GM19468 (cell line): ENCODE results near the gene NDUFB10.

ENCODE experiments used
- ATAC-seq: cut with Tn5 transposase; IDR thresholded peaks from one replicate; pipeline ENCODE4 v1.9.1; 2021; ENCODE audit warnings: mild to moderate bottlenecking, moderate library complexity, moderate number of reproducible peaks; ENCODE audit not compliant: unreplicated experiment; ENCODE audit errors: extremely low read depth

NDUFB10 gene

DNA sequence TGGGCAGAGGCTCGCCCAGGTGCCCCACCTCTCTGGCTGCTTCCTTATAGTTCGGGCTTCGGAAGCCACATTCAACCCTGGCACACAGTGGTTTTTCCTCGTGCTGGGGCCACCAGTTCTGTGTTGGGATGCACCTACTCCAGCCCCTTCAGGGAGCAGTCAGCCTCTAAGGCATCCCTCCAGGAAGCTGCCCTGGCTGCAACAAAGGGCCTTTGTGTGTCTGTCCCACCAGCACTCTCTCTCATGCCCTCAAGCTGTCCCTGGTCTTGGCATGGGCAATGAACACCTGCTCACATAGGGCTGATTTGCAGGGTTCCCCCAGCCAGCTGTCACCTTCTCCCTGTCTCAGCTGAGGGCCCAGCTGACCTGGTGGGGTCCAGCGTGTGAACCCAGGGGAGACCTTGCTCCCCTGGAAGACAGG is 22.7 kb downstream of the NDUFB10 start:
- ATAC-seq = no peak

DNA sequence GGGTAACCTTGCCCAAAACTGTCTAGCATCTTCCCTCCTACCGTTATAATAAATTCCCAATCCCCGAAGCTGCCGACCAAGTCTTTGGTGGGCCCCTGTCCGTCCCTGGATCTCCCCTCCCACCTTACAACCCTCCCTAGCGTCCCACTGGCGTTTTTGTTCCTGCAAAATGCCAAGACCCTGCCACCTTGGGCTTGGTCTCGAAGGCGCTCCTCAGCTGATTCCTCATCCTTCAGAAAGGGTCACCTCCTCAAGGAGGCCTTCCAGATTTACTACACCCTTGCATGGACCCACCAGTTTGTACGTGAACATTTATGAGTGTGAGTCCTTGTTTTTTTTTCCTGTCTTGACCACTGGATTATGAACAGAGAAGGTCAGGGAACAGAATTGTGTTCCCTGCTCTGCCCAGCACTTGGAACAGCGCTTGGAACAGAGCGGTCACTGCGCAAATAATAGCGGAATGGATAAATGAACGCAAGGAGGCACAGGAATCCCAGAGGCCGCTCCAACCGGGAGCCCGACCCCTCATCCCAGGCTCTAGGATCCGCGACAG is 23.7 kb downstream of the NDUFB10 start:
- ATAC-seq = no peak

DNA sequence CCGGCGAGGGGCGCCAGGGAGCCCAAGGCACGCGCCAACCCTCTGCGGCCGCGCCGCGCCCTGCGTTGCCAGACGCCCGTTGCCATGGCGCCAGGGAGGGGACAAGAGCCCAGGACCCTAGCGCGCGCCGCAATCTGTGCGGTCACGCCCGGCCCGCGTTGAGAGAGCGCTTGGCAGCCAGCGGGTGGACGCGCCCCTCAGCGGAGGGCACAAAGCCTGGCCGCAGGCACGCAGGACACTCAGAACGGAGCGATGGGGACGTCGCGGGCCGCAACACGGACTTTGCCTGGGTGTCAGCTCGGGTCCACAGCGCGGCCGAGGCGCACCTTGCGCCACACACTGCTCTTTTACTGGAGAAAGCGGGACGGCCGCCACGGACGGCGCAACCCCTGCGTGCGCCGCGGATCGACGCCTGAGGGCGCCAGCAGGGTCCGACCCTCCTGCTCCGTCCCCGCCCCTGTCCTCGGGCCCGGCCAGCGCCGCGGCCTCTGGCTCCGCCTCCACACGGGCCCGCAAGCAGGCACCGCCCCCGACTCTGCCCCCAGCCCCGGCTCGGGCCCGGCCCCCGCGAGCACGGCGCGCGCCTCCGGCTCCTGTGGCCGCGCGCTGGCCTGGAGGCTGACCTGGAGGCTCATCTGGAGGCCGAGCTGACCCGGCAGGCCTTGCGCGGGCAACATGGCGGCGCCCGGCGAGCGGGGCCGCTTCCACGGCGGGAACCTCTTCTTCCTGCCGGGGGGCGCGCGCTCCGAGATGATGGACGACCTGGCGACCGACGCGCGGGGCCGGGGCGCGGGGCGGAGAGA is 24.4 kb downstream of the NDUFB10 start, which contains the start of gene GFER:
Gene GFER (plus strand): TSS at position 650 of the 803 bp plus-strand sequence. CDS start 26 bp downstream, at position 676.
- ATAC-seq = peak; percentile 58

DNA sequence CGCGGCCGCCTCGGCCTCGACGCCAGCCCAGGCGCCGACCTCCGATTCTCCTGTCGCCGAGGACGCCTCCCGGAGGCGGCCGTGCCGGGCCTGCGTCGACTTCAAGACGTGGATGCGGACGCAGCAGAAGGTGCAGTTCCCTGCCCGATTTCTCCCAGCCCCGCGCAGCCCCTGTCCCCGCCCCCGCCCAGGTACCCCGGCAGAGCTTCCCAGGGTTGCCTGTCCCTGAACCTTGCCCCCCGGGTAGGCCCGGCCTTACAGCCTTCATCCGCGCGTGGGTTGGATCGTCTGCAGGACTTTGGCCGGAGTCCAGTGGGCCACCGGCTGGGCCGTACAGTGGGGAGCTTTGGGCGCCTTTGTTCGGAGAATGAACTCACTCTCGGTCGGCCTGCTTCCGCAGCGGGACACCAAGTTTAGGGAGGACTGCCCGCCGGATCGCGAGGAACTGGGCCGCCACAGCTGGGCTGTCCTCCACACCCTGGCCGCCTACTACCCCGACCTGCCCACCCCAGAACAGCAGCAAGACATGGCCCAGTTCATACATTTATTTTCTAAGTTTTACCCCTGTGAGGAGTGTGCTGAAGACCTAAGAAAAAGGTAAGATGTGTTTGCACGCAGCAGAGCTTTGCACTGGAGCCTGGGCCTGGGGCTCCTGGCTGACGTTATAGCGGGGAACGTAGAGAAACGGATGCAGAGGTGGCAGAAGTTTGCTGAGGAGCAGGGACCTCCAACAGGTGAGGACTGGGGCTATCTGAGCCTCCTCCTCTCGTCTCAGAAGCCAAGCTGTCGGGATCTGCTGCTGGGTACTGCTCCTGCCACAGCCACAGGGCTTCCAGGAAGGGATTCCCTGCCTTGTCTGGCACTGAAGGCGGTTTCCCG is 25.2 kb downstream of the NDUFB10 start:
- no peak for ATAC-seq

DNA sequence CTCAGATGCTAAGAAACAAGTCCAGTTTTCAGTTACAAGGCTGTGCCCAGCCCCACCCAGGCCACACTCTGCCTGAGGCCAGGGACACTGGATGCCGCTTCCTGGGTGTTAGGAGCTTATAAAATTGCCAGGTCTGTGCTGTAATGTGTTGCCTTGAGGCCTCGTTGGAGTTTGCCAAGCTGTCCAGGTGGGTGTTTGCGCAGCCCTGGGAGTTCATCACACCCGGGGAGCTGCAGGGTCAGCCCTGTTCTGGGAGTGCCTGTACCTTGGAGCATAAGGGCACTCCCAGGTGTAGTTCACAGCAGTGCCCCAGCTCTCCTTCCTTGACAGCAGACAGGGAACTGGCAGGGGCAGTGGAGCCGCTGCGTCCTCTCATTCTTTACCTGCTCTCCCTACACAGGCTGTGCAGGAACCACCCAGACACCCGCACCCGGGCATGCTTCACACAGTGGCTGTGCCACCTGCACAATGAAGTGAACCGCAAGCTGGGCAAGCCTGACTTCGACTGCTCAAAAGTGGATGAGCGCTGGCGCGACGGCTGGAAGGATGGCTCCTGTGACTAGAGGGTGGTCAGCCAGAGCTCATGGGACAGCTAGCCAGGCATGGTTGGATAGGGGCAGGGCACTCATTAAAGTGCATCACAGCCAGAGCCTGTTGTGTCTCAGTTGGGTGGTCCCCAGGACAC is 26.3 kb downstream of the NDUFB10 start:
- no peak for ATAC-seq

DNA sequence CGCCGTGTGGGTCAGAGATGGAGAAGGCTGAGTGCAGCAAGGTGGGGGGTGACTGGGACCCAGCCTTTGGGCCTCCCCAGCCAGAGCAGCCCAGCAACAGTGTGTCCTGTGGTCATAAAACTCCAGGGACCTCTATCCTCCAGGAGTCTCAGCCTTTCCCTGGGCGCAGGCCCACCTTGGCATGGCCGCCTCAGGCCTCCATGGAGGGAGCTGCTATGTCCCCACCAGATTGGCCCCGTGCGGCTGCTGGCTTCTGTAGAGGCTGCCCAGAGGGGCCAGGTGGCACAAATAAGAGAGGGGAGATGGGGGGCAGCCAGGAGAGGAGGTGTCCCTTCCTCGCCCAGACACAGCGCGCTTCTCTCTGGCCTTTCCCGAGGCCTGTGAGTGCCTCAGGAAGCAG is 27.9 kb downstream of the NDUFB10 start:
- no peak for ATAC-seq

DNA sequence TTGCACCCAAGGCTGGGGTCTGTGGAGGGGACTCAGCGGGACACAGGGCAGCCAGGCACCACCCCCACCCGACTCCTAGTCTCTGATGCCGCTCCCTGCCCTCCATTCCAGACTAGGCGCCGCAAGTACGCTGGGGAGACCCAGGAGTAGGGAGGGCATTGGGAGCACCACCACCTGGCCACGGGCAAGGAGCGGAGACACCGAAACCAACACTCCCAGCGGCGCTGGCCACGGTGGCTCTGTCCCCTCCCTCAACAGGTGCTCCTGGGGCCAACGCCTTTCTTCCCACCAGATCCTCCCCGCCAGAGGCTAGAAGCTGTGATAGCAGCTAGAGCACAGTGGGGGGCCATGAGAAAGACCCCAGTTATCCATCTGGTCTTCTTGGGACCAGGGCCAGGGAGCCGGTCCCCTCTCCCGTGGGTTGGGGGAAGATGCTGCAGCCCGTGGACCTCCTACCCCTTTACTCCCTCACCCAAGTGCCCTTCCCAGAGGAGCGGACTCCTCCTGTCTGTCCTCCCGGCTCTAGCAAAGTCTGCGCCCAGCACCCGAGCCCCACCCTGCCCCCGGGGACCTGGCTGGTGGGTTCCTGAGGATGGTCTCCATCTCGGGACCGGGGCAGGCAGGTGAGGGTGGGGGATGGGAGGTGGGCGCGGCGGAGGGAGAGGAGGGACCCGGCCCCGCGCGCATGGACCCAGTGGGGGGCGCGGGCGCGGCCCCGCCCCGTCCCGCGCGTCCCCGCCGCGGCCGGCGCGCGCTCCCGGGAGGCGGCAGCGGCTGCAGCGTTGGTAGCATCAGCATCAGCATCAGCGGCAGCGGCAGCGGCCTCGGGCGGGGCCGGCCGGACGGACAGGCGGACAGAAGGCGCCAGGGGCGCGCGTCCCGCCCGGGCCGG is 30.1 kb downstream of the NDUFB10 start, which contains the start of gene SYNGR3:
Gene SYNGR3 (plus strand): TSS at position 762 of the 892 bp plus-strand sequence. CDS start 133 bp downstream, outside the sequence.
- no peak for ATAC-seq

DNA sequence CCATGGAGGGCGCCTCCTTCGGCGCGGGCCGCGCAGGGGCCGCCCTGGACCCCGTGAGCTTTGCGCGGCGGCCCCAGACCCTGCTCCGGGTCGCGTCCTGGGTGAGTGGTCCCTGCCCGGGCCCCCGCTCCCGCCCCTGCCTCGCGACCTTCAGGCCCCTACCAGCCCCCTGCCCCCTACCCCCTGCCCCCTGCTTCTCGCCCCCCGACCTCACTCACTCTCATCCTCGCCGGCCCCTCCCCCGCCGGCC is 30.7 kb downstream of the NDUFB10 start:
- ATAC-seq = no peak

DNA sequence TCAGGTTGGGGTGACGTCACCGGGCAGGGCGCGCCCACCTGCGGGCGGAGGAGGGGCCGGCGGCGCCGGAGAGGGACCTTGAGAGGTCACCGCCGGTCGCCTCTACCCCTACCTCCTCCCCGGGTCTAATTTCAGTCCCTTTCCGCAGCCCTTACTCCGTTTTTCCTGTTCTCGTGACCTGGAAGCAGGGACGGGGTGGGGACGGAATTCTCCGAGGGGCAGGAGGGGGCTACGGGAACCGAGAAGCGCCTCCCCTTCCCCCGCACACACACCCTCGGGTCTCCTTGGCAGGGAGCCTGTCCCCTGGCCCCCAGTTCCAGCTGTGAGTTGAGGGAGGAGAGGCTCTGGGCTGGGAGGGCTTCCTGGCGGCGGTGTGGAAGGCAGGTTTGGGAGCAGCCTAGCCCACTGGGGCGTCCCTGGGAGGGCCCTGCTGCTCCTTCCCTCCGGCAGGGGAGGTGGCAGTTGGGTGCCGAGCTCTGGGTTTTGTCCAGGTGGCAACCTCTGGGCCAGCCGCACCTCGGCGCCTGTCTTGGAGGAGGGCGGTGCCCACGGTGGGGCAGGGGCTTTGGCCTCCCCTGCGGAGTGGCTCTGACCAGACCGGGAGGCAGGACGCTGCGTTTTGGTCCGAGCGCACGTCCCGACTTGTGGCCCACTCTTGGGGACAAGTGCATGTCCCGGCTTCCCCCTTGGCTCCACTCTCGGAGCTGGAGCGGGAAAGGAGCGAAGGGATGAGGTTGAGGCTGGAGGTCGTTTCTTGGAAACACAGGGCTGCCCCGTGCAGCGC is 31.2 kb downstream of the NDUFB10 start:
- ATAC-seq = no peak

DNA sequence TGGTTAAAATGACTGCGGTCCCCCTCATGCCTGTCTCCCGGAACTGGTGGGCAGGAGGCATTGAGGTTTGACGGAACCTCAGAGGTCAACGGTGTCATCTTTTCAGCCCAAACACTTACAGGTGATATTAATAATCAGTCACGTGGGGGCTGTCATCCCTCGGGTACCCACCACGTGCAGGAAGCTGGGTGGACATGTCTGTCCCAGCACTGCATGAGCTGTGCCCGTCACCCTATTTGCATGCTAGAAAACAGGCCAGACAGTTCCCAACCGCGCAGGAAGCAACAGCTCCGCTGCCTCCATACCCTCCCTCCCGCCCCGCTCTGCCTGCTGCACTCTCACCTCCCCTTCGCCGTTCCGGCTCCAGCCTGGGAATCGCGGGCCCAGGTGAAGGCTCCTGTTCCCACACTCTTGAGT is 31.8 kb downstream of the NDUFB10 start:
- ATAC-seq = no peak

DNA sequence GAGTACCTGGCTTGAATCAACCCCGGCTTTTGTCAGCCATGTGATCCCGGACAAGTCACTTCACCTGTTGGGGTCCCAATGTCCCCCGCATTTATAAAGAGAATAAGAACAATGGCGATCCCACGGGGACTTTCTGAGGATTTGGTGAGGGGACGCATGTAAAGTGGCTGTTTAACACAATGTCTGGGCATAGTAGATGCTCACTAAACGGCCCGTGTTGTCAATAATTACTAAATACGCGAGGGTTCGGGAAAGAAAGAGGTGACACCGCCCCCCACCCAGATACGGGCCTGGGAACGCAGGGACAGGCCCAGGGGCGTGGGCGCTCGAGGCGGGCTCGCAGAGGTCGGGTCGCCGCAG is 32.2 kb downstream of the NDUFB10 start:
- ATAC-seq = no peak

DNA sequence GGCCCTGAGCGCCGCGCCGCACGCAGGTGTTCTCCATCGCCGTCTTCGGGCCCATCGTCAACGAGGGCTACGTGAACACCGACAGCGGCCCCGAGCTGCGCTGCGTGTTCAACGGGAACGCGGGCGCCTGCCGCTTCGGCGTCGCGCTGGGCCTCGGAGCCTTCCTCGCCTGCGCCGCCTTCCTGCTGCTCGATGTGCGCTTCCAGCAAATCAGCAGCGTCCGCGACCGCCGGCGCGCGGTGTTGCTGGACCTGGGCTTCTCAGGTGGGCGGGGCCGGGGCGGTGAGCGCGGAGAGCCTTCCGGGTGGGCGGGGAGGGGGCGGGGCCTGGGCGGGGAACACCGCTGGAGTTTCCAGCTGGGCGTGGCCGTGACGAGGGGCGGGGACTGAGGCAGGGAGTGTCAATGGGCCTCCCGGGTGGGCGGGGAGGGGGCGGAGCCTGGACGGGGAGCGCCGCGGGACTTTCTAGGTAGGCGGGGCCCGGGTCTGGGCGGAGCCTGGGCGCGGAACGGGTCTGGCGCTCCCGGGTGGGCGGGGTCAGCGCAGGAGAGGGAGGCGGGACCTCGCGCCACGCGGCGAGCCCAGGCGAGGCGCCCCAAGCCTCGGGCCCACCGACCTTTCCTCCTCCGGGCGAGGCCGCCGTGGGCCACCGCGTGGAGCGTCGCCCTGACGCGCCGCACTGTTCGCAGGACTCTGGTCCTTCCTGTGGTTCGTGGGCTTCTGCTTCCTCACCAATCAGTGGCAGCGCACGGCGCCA is 32.8 kb downstream of the NDUFB10 start:
- peak; percentile 45 for ATAC-seq

DNA sequence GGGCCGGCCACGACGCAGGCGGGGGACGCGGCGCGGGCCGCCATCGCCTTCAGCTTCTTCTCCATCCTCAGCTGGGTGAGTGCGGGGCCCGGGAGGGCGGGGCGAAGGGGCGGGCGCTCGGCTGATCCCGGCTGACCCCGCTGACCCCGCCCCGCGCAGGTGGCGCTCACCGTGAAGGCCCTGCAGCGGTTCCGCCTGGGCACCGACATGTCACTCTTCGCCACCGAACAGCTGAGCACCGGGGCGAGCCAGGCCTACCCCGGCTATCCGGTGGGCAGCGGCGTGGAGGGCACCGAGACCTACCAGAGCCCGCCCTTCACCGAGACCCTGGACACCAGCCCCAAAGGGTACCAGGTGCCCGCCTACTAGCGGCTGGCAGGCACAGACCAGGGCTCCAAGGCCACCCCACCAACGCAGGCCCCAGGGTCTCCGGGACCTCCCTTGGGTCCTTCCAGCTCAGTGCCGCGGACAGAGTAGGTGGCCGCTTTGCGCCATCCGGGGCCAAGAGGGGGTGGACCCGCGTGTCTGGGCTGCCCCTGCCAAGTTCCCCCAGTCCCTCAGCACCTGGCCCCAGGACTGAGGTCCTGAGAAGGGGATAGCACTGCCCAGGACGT is 33.5 kb downstream of the NDUFB10 start:
- no peak for ATAC-seq

DNA sequence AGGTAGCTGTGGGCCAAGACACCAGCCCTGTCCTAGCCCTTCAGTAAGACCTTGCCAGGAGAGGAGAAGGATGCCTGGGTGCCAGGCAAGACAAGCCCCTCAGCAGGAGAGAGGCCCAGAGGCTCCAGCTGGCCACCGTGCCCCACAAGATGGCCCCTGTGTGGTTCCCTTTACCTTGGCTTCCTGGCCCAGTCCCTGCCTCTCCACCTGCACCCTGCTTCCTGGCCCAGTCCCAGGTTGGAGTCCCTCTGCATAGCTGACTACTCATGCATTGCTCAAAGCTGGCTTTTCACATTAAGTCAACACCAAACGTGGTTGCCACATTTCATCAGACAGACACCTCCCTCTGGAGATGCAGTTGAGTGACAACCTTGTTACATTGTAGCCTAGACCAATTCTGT is 34.4 kb downstream of the NDUFB10 start:
- ATAC-seq = no peak

DNA sequence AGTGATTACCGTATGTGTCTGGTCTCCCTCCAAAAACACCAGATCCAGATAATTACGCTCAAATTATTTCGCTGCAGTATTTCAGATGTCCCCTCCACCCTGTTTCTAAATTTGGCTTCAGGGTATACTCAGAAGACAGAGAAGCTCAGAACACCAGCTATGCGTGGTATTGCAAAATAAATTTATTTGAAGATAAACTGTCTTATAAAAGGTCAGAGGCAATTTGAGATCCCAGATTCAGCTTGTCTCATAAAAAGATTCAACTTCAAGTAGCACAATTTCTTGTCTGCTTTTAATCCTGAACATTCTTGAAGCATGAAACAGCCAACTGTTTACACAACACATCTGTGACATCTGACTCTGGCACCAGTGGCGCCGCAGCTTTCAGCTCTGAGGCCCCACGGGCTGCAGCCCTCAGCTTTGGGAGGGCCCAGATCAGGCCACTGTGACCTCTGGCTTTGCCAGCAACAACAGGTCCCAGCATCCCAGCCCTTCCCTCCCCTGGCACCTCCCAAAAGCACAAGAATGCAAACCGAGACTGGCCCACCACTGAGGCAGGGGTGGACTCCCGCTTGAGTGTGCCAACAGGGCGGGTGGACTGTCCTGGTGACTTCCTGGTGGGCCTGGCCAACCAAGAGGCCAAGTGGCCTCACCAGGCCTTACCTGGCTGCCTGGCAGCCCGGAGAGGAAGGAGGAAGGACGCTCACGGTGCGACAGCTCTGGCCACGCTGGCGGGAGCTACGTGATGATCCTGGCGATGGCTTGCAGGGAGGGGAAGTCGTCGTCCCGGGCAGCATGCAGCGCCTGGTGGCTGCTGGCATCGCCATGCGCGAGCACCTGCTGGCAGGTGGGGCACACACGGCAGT is 38.4 kb downstream of the NDUFB10 start:
- ATAC-seq = no peak

DNA sequence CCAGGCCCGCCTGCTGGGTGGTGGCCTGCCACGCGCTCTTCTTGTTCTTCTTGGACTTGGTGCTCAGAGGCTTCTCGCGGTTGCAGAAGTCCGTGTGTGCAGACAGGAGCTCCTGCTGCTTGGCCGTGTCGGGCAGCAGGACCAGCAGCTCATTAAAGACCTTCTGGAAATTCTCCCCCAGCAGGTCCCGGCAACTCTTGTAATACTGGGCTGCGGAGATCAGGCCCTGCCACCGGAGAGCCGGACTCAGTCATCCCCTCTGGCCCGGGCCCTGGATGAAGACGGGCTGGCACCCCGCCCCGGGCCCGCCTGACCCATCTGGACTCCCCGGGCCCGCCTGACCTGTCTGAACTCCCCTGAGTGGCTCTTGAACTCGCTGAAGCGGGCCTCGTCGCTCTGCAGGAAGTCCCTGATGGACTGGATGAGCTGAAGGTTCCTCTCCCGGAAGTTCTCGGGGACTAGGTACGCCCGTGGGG is 39.1 kb downstream of the NDUFB10 start:
- no peak for ATAC-seq
